Myocyte (in vitro differentiated cells): ENCODE measurements around the gene PIGZ. TPM values are rescaled to one million over a fixed set of nuclear protein-coding genes. Genes with fewer than 3 reads are reported as not detected.

Experiments used
- DNase-seq: peaks from one replicate; pipeline ENCODE4 v3.0.0-alpha.2; 2012; ENCODE audit warnings: low read depth
- total RNA-seq: library from RNA; depleted of rRNA; stranded (reverse); fragments of >200 nt; gene quantifications from 2 replicates; pipeline ENCODE4 v1.2.3, GENCODE V29; 2014

The PIGZ gene
- total RNA-seq, 1 donor from 2014 or later, result 1.9 TPM

DNA sequence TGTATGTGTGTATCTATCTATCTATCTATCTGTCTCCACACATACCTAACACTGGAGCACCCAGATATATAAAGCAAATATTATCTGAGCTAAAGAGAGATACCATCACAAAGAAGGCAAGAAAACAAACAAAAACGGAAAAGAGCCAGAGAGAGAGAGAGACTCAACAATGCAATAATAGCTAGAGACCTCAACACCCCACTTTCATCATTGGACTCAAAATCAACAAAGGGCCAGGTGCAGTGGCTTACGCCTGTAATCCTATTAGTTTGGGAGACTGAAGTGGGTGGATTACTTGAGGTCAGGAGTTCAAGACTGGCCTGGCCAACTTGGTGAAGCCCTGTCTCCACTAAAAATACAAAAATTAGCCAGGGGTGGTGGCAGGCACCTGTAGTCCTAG lies 49.7 kb downstream of the PIGZ start:
- DNase-seq, result no peak

GRCh38 chr3:196916995-196917394 lies 51.6 kb downstream of the PIGZ start:
- DNase-seq, result no peak

- no peak for DNase-seq
These were observed 52.4 kb downstream of the PIGZ start for GRCh38 chr3:196916221-196916620.

- DNase-seq, result no peak
These were observed 53.3 kb downstream of the PIGZ start for GRCh38 chr3:196915375-196915774.

DNA sequence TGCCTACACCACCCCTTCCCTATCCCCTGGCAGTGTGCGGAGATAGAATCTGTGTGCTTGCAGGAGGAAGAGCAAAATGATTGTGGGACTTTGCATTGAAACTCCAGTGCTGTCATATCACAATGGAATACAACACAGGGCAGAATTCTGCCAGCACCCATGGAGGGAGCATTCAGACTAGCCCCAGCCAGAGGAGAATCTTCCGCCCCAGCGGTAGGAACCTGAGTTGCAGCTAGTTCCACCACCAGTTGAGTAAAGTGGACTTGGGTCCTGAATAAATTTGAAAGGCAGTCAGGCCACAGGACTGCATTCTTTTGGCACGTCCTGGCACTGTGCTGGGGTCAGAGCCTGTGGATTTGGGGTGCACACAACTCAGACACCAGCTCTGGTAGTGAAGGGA lies 53.8 kb downstream of the PIGZ start:
- DNase-seq, result no peak

GRCh38 chr3:196903740-196904139 lies 64.9 kb downstream of the PIGZ start:
- peak; percentile 69 for DNase-seq

DNA sequence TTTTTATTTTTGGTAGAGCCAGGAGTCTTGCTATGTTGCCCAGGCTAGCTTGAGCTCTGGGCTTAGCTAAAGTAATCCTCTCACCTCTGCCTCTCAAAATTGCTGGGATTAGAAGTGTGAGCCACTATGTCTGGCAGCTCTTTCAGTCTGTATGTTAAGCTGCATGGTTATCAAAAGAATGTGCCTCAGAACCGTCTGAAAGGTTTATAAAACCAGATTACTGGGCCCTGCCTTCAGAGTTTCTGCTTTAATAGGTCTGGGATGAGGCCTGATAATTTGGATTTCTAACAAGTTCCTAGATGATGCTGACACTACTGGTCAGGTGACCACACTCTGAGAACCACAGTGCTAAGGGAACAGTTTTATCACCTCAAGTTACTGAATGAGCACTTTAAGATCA lies 66.3 kb downstream of the PIGZ start:
- no peak for DNase-seq

DNA sequence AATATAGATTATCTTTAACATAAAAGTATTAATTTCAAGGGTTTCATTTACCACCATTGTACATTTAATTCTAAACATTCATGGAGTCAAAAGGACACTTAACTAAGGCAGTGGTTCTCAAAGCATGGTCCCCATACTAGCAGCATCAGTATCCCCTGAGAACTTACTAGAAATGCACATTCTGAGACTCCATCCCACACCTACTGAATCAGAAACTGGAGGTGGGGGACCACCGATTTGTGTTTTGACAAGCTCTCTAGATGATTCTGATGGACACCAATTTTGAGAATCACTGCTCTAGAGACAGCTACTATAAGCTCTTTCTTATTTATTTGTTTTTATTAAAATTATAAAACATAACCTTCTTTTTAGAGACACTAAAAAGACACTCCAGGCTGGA lies 66.9 kb downstream of the PIGZ start:
- DNase-seq, result no peak

Other genes with a start within 250 kb of the PIGZ start
- 40.3 and 44.5 TPM in 2 replicates for gene PAK2, start 229.0 kb downstream of the PIGZ start, total RNA-seq
- gene SENP5, start 100.9 kb downstream of the PIGZ start, total RNA-seq, result 42.2 and 48.2 TPM in 2 replicates
- gene NCBP2, start 26.3 kb downstream of the PIGZ start, total RNA-seq, result 90.8 and 92.5 TPM in 2 replicates
- 3.1 and 3.7 TPM in 2 replicates for gene MELTF, start 61.0 kb upstream of the PIGZ start, total RNA-seq